ENCODE results near the gene CHST1.

CHST1 gene

DNA sequence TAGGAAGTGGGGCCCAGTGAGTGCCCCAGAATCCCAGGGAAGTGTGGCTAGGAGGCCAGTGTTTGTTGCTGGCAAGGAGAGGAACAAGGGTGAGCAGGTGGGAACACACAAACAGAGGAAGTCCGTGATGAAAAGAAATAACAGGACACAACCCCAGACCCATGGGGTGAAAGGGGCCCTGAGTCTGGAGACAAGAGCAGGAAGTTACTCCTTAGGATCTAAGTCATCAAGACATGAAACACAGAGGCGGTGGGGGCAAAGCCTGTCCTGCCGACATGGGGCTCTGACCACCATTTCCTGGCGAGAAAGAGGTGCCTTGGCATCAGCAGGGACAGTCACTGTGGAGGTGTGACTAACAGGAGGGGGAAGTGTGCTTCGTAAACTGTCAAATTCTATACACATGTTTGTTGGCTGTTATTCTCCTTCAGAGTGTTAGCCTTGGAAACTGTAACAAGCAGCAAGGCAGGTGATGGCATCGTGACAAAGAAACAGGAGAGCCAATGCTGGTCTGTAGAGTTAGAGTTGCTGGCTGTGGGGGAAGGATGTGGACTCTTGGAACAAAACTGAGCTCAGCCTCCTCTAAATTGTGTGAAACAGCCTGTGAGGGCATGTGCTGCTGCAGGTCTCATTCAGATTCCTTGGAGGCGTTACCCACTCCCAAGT is 21.7 kb downstream of the CHST1 start:
- TF ChIP-seq, protein P1, sequence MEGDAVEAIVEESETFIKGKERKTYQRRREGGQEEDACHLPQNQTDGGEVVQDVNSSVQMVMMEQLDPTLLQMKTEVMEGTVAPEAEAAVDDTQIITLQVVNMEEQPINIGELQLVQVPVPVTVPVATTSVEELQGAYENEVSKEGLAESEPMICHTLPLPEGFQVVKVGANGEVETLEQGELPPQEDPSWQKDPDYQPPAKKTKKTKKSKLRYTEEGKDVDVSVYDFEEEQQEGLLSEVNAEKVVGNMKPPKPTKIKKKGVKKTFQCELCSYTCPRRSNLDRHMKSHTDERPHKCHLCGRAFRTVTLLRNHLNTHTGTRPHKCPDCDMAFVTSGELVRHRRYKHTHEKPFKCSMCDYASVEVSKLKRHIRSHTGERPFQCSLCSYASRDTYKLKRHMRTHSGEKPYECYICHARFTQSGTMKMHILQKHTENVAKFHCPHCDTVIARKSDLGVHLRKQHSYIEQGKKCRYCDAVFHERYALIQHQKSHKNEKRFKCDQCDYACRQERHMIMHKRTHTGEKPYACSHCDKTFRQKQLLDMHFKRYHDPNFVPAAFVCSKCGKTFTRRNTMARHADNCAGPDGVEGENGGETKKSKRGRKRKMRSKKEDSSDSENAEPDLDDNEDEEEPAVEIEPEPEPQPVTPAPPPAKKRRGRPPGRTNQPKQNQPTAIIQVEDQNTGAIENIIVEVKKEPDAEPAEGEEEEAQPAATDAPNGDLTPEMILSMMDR (IDR thresholded peaks at IDR 0.05; ENCODE audit: low read depth, low read length) = no peak
- no peak for DNase-seq (ENCODE audit: low read depth in 2 of 2)
- no peak overlapping the region for H3K4me3 ChIP-seq (replicated peaks in 1 of 2; ENCODE audit: low read depth in 2 of 2, low read length in 2 of 2)

- no peak overlapping the region for H3K4me3 ChIP-seq (replicated peaks in 1 of 2; ENCODE audit: low read depth in 2 of 2, low read length in 2 of 2)
- DNase-seq (ENCODE audit: low read depth in 2 of 2) = no peak
- TF ChIP-seq, protein P1 (IDR thresholded peaks at IDR 0.05; ENCODE audit: low read depth, low read length) = no peak
These were observed 23.5 kb downstream of the CHST1 start for GRCh38 chr11:45641961-45642360.

DNA sequence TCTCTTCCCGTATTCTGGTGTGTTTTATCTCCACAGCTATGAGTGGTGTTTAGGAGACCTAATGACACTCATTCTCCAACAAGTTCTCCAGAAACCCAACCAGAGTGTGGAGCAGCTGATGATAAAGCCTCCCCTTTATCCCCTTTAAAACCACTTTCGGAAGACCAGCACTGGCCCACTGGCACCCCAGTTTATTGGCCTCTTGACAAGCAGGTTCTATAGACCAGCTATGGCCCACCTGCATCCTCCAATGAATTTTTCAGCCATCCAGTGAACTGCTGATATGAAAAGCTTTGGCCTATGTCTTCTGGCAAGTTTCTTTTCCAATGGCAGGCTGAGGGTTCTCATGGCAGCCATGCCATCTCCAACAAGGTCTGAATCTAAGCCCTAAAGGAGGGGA is 27.4 kb downstream of the CHST1 start:
- TF ChIP-seq, protein P1 (IDR thresholded peaks at IDR 0.05; ENCODE audit: low read depth, low read length) = no peak
- no peak for DNase-seq (ENCODE audit: low read depth in 2 of 2)
- H3K4me3 ChIP-seq (replicated peaks in 1 of 2; ENCODE audit: low read depth in 2 of 2, low read length in 2 of 2) = no peak overlapping the region

DNA sequence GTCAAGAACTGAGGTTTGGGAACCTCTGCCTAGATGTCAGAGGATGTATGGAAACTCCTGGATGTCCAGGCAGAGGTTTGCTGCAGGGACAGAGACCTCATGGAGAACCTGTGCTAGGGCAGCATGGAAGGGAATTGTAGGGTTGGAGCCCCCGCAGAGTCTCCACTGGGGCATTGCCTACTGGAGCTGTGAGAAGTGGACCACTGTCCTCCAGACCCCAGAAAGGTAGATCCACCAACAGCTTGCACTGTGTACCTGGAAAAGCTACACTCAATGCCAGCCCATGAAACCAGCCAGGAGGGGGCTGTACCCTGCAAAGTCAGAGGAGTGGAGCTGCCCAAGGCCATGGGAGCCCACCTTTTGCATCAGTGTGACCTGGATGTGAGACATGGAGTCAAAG is 29.5 kb downstream of the CHST1 start:
- TF ChIP-seq, protein P1 (IDR thresholded peaks at IDR 0.05; ENCODE audit: low read depth, low read length) = no peak
- DNase-seq (ENCODE audit: low read depth in 2 of 2) = no peak
- H3K4me3 ChIP-seq (replicated peaks in 1 of 2; ENCODE audit: low read depth in 2 of 2, low read length in 2 of 2) = no peak overlapping the region

GRCh38 chr11:45625611-45626010 is 39.8 kb downstream of the CHST1 start:
- TF ChIP-seq, protein P1 (IDR thresholded peaks at IDR 0.05; ENCODE audit: low read depth, low read length) = no peak
- no peak overlapping the region for H3K4me3 ChIP-seq (replicated peaks in 1 of 2; ENCODE audit: low read depth in 2 of 2, low read length in 2 of 2)
- no peak for DNase-seq (ENCODE audit: low read depth in 2 of 2)

GRCh38 chr11:45624095-45624494 is 41.3 kb downstream of the CHST1 start:
- no peak overlapping the region for H3K4me3 ChIP-seq (replicated peaks in 1 of 2; ENCODE audit: low read depth in 2 of 2, low read length in 2 of 2)
- no peak for DNase-seq (ENCODE audit: low read depth in 2 of 2)
- TF ChIP-seq, protein P1 (IDR thresholded peaks at IDR 0.05; ENCODE audit: low read depth, low read length) = no peak

DNA sequence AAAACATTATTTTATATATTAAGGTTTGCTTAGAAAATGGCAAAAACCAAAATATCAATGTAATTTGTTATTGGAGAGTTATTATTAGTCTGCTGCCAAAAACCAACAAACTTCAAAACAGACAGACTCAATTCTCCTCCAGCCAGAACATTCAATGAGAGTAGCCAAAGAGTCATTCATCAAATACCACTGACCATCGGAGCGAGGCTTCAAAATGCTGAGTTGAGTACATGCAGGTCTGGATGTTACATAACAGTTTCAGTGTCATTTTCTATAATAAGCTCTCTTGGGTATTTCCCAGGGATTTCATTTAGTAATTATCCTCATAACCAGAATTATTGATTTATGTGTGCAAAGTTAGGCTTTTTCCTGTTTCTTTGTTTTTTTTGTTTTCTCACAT is 42.6 kb downstream of the CHST1 start:
- H3K4me3 ChIP-seq (replicated peaks in 1 of 2; ENCODE audit: low read depth in 2 of 2, low read length in 2 of 2) = no peak overlapping the region
- DNase-seq (ENCODE audit: low read depth in 2 of 2) = no peak
- TF ChIP-seq, protein P1 (IDR thresholded peaks at IDR 0.05; ENCODE audit: low read depth, low read length) = no peak

Data from cardiac fibroblast (primary cell).